Nephron progenitor cell (in vitro differentiated cells): ENCODE results near the gene LRCH3.

ENCODE experiments used
- DNase-seq: peaks from one replicate; pipeline ENCODE4 v3.0.0; 2021
- H3K27ac Mint-ChIP-seq: 2 replicates; pipeline ENCODE4 v1.8.0; 2021; ENCODE audit warnings: mild to moderate bottlenecking, moderate library complexity, mixed read lengths
- H3K27me3 Mint-ChIP-seq: 2 replicates; pipeline ENCODE4 v1.8.0; 2021; ENCODE audit warnings: mild to moderate bottlenecking, low read depth, mixed read lengths; ENCODE audit not compliant: poor library complexity
- H3K36me3 Mint-ChIP-seq: 2 replicates; pipeline ENCODE4 v1.8.0; 2021; ENCODE audit warnings: low read depth, mixed read lengths
- H3K4me1 Mint-ChIP-seq: 2 replicates; pipeline ENCODE4 v1.8.0; 2021; ENCODE audit warnings: mixed read lengths
- H3K4me3 Mint-ChIP-seq: 2 replicates; pipeline ENCODE4 v1.8.0; 2021; ENCODE audit warnings: mild to moderate bottlenecking, moderate library complexity, mixed read lengths
- H3K9me3 Mint-ChIP-seq: 2 replicates; pipeline ENCODE4 v1.8.0; 2021; ENCODE audit warnings: mild to moderate bottlenecking, moderate library complexity, mixed read lengths
- TF ChIP-seq, protein P1 (sequence below): fragments of 200-600 bp; sonication (generic); IDR thresholded peaks from 2 replicates; pipeline ENCODE4 v1.5.0; 2021; ENCODE audit warnings: antibody characterized with exemption

The LRCH3 gene

DNA sequence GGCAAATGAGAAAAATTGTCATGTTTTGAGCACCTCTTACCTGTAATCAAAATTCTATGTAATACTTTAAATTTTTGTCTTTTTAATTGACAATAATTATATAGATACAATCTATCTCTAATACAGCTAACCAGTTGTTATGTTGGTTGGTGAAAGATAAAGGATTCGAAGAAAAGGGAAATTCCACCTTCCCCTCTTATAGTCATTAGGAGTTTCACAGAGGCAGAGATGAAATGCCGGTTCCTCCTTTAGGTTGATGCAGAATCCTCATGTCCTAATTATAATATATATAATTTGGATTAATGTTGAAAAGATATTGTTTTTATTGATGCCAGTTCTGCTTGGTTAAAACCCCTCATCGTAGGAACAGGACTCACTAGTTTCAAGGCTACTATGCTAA lies 67.1 kb downstream of the LRCH3 start:
- DNase-seq, result no peak
- peaks cover 10% of the 10 kb centered on the region for H3K9me3 Mint-ChIP-seq
- no peak overlapping the region for H3K4me3 Mint-ChIP-seq
- TF ChIP-seq, protein P1, sequence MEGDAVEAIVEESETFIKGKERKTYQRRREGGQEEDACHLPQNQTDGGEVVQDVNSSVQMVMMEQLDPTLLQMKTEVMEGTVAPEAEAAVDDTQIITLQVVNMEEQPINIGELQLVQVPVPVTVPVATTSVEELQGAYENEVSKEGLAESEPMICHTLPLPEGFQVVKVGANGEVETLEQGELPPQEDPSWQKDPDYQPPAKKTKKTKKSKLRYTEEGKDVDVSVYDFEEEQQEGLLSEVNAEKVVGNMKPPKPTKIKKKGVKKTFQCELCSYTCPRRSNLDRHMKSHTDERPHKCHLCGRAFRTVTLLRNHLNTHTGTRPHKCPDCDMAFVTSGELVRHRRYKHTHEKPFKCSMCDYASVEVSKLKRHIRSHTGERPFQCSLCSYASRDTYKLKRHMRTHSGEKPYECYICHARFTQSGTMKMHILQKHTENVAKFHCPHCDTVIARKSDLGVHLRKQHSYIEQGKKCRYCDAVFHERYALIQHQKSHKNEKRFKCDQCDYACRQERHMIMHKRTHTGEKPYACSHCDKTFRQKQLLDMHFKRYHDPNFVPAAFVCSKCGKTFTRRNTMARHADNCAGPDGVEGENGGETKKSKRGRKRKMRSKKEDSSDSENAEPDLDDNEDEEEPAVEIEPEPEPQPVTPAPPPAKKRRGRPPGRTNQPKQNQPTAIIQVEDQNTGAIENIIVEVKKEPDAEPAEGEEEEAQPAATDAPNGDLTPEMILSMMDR, result no peak
- H3K4me1 Mint-ChIP-seq, result peaks cover 14% of the 10 kb centered on the region
- H3K27ac Mint-ChIP-seq, result no peak overlapping the region
- no peaks in the 10 kb centered on the region for H3K27me3 Mint-ChIP-seq
- peaks cover 77% of the 10 kb centered on the region for H3K36me3 Mint-ChIP-seq

DNA sequence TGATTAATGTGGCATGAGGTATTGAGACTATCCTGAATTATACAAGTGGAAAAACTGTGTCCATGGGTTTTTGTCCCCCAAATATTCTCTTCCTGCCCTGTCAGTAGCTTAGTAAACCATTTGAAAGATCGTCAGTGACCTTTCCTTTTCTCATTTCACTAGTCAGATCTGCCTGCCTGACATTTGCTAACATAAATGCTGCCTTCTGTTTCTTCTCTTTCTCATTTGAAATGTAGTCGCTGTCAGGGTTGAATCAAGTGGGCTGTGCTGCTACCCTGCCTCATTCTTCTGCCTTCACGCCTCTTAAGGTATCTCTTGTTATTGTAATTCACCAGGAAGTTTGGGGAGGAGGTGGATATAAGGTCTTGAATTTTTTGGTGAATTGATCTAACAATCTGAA lies 67.5 kb downstream of the LRCH3 start:
- H3K27ac Mint-ChIP-seq, result peak overlapping the region; percentile 43
- TF ChIP-seq, protein P1, result no peak
- peaks cover 14% of the 10 kb centered on the region for H3K4me1 Mint-ChIP-seq
- H3K27me3 Mint-ChIP-seq, result no peaks in the 10 kb centered on the region
- no peak overlapping the region for H3K4me3 Mint-ChIP-seq
- peaks cover 76% of the 10 kb centered on the region for H3K36me3 Mint-ChIP-seq
- H3K9me3 Mint-ChIP-seq, result peaks cover 10% of the 10 kb centered on the region
- no peak for DNase-seq

DNA sequence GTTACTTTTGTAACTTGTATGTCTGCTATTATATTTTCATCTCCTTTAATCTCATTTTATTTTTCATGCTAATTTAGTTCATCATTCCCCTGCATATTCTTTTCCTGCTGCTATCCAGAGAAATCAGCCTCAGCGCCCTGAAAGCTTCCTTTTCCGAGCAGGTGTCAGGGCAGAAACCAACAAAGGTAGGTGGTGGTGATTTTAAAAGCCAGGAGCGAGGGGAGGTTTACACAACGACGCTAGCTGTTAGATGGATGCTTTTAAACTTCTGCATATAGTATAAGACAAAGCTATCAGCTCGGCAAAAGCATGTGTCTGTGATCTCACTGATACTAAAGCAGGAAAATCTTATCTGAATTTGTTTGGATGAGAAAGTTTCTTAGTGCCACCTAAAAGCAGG lies 75.0 kb downstream of the LRCH3 start:
- TF ChIP-seq, protein P1, result no peak
- Mint-ChIP-seq H3K9me3 (no peaks in the 10 kb centered on the region), H3K27ac (no peak overlapping the region), H3K4me1 (peaks cover 2% of the 10 kb centered on the region), H3K27me3 (no peaks in the 10 kb centered on the region), H3K36me3 (peaks cover 62% of the 10 kb centered on the region), H3K4me3 (no peak overlapping the region)
- DNase-seq, result no peak

DNA sequence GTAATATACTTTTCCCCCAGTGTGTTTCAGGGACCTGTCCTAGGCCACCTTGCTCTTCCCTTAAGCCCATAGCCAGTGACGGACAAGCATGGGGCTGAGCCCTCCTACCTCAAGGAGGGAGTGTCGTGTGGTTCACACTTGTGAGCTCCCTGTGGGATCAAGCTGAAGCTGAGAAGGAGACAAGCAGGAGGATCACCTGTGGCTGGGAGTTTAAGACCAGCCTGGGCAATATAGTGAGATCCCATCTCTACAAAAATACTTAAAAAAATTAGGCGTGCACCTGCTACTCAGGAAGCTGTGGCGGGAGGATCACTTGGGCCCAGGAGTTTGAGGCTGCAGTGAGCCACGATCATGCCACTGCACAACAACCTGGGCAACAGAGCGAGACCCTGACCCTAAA lies 82.3 kb downstream of the LRCH3 start:
- Mint-ChIP-seq H3K9me3 (peaks cover 16% of the 10 kb centered on the region), H3K4me1 (peaks cover 7% of the 10 kb centered on the region), H3K27me3 (peaks cover 4% of the 10 kb centered on the region), H3K36me3 (peaks cover 74% of the 10 kb centered on the region), H3K4me3 (no peak overlapping the region), H3K27ac (no peak overlapping the region)
- DNase-seq, result no peak
- TF ChIP-seq, protein P1, result no peak

DNA sequence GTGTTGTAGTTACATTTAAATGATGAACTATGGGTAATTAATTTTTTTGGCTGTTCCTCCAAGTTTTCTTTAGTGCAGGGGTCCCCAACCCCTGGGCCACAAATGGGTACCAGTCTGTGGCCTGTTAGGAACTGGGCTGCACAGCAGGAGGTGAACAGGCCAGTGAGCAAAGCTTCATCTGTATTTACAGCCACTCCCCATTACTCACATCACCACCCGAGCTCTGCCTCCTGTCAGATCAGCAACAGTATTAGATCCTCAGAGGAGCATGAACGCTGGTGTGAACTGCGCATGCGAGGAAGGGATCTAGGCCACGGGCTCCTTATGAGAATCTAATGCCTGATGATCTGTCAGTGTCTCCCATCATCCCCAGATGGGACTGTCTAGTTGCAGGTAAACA lies 83.0 kb downstream of the LRCH3 start:
- H3K27me3 Mint-ChIP-seq, result peaks cover 4% of the 10 kb centered on the region
- H3K9me3 Mint-ChIP-seq, result peaks cover 16% of the 10 kb centered on the region
- no peak overlapping the region for H3K27ac Mint-ChIP-seq
- DNase-seq, result no peak
- TF ChIP-seq, protein P1, result no peak
- H3K36me3 Mint-ChIP-seq, result peaks cover 75% of the 10 kb centered on the region
- no peak overlapping the region for H3K4me3 Mint-ChIP-seq
- peaks cover 7% of the 10 kb centered on the region for H3K4me1 Mint-ChIP-seq

DNA sequence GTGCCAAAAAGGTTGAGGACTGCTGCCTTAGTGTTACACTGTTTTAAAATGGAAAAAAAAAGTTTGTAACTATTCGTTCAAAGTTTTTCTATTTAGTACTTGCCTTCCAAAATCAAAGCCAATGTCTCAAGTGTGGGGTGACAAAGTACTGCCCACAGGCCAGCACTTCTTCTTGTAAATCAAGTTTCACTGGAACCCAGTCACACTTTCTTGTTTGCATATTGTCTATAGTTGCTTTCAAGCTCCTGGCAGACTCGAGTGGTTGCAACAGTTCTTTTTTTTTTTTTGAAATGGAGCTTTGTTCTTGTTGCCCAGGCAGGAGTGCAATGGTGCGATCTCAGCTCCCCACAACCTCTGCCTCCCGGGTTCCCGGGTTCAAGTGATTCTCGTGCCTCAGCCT lies 83.6 kb downstream of the LRCH3 start:
- Mint-ChIP-seq H3K36me3 (peaks cover 79% of the 10 kb centered on the region), H3K4me1 (peaks cover 7% of the 10 kb centered on the region), H3K9me3 (peaks cover 16% of the 10 kb centered on the region), H3K27ac (no peak overlapping the region), H3K4me3 (no peak overlapping the region), H3K27me3 (peaks cover 4% of the 10 kb centered on the region)
- TF ChIP-seq, protein P1, result no peak
- no peak for DNase-seq
